ENCODE measurements around the gene SORCS3. TPM values are rescaled to one million over a fixed set of nuclear protein-coding genes. Genes with fewer than 3 reads are reported as not detected.

SORCS3 gene
- total RNA-seq, 2 donors from 2014 or later = not detected

DNA sequence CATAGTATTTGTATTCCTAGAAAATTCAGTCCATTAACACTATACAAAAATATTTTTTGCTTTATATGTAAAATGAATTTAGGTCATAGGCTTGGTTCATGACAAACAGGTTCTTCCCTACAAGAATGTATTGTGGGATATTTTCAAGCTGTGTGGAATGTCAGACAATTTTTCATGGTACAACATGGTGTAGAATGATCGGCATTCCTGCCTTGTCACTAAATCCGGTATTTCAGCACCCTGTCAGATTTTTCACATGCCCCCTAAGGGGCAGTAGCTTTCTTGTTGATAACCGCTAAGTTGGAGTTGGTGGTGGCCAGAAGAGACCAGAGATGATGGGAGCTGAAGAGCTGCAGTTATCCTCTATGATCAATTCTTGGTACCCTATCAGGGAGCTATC is 154.3 kb downstream of the SORCS3 start:
- Histone ChIP-seq H3K27me3 (no peaks in the 10 kb centered on the region), H3K4me3 (no peak overlapping the region), H3K27ac (no peak overlapping the region), H3K9me3 (no peaks in the 10 kb centered on the region), H3K4me1 (no peaks in the 10 kb centered on the region), H3K36me3 (replicated peaks in 1 of 2; ENCODE audit: insufficient read depth in 1 of 2, low read depth in 2 of 2) (no peaks in the 10 kb centered on the region)
- ATAC-seq (no peak), DNase-seq (no peak)
- TF ChIP-seq POLR2A (IDR thresholded peaks at IDR 0.05) = no peak
- TF ChIP-seq, protein P1, sequence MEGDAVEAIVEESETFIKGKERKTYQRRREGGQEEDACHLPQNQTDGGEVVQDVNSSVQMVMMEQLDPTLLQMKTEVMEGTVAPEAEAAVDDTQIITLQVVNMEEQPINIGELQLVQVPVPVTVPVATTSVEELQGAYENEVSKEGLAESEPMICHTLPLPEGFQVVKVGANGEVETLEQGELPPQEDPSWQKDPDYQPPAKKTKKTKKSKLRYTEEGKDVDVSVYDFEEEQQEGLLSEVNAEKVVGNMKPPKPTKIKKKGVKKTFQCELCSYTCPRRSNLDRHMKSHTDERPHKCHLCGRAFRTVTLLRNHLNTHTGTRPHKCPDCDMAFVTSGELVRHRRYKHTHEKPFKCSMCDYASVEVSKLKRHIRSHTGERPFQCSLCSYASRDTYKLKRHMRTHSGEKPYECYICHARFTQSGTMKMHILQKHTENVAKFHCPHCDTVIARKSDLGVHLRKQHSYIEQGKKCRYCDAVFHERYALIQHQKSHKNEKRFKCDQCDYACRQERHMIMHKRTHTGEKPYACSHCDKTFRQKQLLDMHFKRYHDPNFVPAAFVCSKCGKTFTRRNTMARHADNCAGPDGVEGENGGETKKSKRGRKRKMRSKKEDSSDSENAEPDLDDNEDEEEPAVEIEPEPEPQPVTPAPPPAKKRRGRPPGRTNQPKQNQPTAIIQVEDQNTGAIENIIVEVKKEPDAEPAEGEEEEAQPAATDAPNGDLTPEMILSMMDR (IDR thresholded peaks at IDR 0.05) = no peak
- WGBS, 2 donors = 65 to 79% methylated on average over 3 of the region's 3 CpGs
- intact Hi-C loops (cut with DNase I) = no loop called here

DNA sequence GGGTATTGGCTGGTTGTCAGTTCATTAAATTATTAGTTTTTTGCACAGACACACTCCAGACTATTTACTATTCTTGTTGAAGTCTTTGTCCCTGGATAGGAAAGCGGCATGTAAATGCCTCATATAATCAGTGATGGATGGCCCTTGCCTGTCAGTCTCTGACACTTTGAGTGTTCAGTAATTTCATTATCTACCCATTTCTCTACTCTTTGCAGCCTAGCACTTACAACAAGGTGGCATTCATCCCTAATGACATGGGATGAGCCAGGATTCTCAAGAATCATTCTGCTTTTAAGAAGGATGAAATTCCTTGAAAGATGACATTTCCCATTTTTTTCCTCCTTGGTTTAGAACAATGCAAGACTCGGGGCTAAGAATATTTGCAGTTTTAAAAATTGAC is 155.7 kb downstream of the SORCS3 start:
- DNase-seq = no peak
- intact Hi-C loops (cut with DNase I) = no loop called here
- no peak for TF ChIP-seq POLR2A (IDR thresholded peaks at IDR 0.05)
- TF ChIP-seq, protein P1 (IDR thresholded peaks at IDR 0.05) = no peak
- Histone ChIP-seq H3K27ac (no peak overlapping the region), H3K9me3 (no peaks in the 10 kb centered on the region), H3K36me3 (replicated peaks in 1 of 2; ENCODE audit: insufficient read depth in 1 of 2, low read depth in 2 of 2) (no peaks in the 10 kb centered on the region), H3K27me3 (no peaks in the 10 kb centered on the region), H3K4me3 (no peak overlapping the region), H3K4me1 (no peaks in the 10 kb centered on the region)
- WGBS, 2 donors = 30 to 32% methylated on average over 2 of the region's 2 CpGs
- ATAC-seq = no peak

DNA sequence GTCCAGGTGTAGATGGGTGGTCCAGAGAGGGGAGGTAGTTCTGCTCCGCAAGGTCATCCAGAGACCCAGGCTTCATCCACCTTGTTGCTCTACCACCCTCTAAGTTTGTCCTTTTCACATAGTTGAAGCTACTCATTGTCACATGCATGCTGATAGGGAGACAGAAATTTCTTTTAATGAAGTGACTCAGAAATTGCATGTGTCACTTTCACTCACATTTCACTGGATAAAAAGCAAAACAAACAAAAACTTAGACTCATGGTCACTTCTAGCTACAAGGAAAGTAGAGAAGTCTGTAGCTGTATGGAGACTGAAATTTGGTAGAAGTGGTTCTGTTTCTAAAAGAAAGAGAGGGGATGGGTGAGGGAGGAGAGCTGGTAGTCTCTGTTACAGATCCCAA is 161.9 kb downstream of the SORCS3 start:
- DNase-seq (no peak), ATAC-seq (no peak)
- 76 to 87% methylated on average over 1 of the region's 1 CpG for WGBS, 2 donors
- no peak overlapping the region for H3K27ac ChIP-seq
- no peak overlapping the region for H3K4me3 ChIP-seq
- TF ChIP-seq, protein P1 (IDR thresholded peaks at IDR 0.05) = no peak
- TF ChIP-seq POLR2A (IDR thresholded peaks at IDR 0.05) = no peak
- no peaks in the 10 kb centered on the region for H3K4me1 ChIP-seq
- intact Hi-C loops (cut with DNase I) = no loop called here
- H3K27me3 ChIP-seq = no peaks in the 10 kb centered on the region
- H3K36me3 ChIP-seq (replicated peaks in 1 of 2; ENCODE audit: insufficient read depth in 1 of 2, low read depth in 2 of 2) = no peaks in the 10 kb centered on the region
- no peaks in the 10 kb centered on the region for H3K9me3 ChIP-seq

DNA sequence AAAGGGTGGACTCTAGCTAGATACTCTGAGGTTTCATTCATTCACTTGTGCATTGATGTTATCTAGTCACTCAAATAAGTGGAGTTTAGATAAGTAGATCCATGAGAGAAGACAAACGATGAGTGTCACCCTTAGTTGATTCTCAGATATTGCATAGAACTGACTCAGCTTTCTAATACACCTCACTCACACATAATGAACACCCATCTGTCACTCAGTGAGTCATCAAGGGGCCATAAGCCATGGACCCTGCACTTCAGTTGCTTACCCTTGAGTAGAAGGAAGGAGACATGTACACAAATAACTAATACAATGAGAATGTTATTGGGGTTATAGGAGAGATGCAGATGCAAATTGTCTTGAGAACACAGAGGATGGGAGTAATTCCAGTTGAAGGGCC is 163.8 kb downstream of the SORCS3 start:
- Histone ChIP-seq H3K4me3 (no peak overlapping the region), H3K27ac (no peak overlapping the region), H3K36me3 (replicated peaks in 1 of 2; ENCODE audit: insufficient read depth in 1 of 2, low read depth in 2 of 2) (no peaks in the 10 kb centered on the region), H3K27me3 (no peaks in the 10 kb centered on the region), H3K9me3 (no peaks in the 10 kb centered on the region), H3K4me1 (no peaks in the 10 kb centered on the region)
- intact Hi-C loops (cut with DNase I) = no loop called here
- DNase-seq (no peak), ATAC-seq (no peak)
- WGBS, 2 donors = 41 to 55% methylated on average over 1 of the region's 1 CpG
- TF ChIP-seq, protein P1 (IDR thresholded peaks at IDR 0.05) = no peak
- no peak for TF ChIP-seq POLR2A (IDR thresholded peaks at IDR 0.05)

DNA sequence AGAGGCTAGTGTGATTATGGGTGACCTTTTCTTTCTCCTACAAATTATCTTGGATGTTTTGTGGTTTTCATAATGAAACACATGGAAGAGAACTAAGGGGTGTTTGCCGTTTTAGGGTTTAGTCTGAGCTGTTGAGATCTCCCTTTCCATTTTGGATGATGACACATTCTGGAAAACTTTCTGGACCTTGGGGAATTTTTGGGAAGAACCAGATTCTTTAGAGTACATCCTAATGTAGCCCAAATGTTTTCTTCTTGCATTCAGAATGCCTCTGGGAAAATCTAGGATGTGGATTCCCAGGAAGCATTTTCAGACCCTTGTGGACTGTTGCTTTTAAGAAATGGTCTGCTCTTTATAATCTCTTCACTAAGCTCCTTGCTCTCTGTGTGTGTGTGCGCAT is 165.7 kb downstream of the SORCS3 start:
- ATAC-seq (no peak), DNase-seq (no peak)
- Histone ChIP-seq H3K27me3 (no peaks in the 10 kb centered on the region), H3K27ac (no peak overlapping the region), H3K4me3 (no peak overlapping the region), H3K4me1 (no peaks in the 10 kb centered on the region), H3K9me3 (no peaks in the 10 kb centered on the region), H3K36me3 (replicated peaks in 1 of 2; ENCODE audit: insufficient read depth in 1 of 2, low read depth in 2 of 2) (no peaks in the 10 kb centered on the region)
- intact Hi-C loops (cut with DNase I) = no loop called here
- 69 to 74% methylated on average over 2 of the region's 2 CpGs for WGBS, 2 donors
- TF ChIP-seq POLR2A (IDR thresholded peaks at IDR 0.05) = no peak
- TF ChIP-seq, protein P1 (IDR thresholded peaks at IDR 0.05) = no peak

Measured in body of pancreas (tissue), 4 donors.